GM21528 (cell line): Measurements from ENCODE around the gene TMEM121.

Experiments
- ATAC-seq: cut with Tn5 transposase; IDR thresholded peaks from one replicate; pipeline ENCODE4 v1.9.1; 2021; ENCODE audit warnings: mild to moderate bottlenecking, moderate library complexity; ENCODE audit not compliant: unreplicated experiment, low FRiP score

TMEM121 gene

GRCh38 chr14:105527381-105527825 lies 1.0 kb downstream of the TMEM121 start:
- no peak for ATAC-seq

- no peak for ATAC-seq
These were observed 1.6 kb downstream of the TMEM121 start for GRCh38 chr14:105527826-105528585.

GRCh38 chr14:105528586-105529318 lies 2.4 kb downstream of the TMEM121 start:
- no peak for ATAC-seq

GRCh38 chr14:105529319-105529568 lies 2.9 kb downstream of the TMEM121 start:
- no peak for ATAC-seq

GRCh38 chr14:105529569-105530284 lies 3.3 kb downstream of the TMEM121 start:
- no peak for ATAC-seq

GRCh38 chr14:105530285-105531087 lies 4.1 kb downstream of the TMEM121 start:
- ATAC-seq, result no peak

GRCh38 chr14:105531088-105531893 lies 4.9 kb downstream of the TMEM121 start:
- ATAC-seq, result no peak

- no peak for ATAC-seq
These were observed 5.7 kb downstream of the TMEM121 start for GRCh38 chr14:105531894-105532623.

- no peak for ATAC-seq
These were observed 6.4 kb downstream of the TMEM121 start for GRCh38 chr14:105532735-105533141.

GRCh38 chr14:105533391-105533790 lies 7.0 kb downstream of the TMEM121 start:
- no peak for ATAC-seq

- no peak for ATAC-seq
These were observed 7.6 kb downstream of the TMEM121 start for GRCh38 chr14:105533811-105534498.

- ATAC-seq, result no peak
These were observed 8.2 kb downstream of the TMEM121 start for GRCh38 chr14:105534586-105534985.

GRCh38 chr14:105536051-105536450 lies 9.7 kb downstream of the TMEM121 start:
- no peak for ATAC-seq

- no peak for ATAC-seq
These were observed 10.6 kb downstream of the TMEM121 start for GRCh38 chr14:105536691-105537579.

GRCh38 chr14:105537580-105538474 lies 11.4 kb downstream of the TMEM121 start:
- no peak for ATAC-seq

GRCh38 chr14:105538481-105539049 lies 12.2 kb downstream of the TMEM121 start:
- ATAC-seq, result no peak
